Loucy (cell line): ENCODE results near the gene SUPT6H.

ENCODE experiments used
- H2AFZ ChIP-seq: fragments of 200-600 bp; sonication (generic); 2 replicates; pipeline ENCODE4 v1.6.0; 2016; ENCODE audit warnings: antibody characterized with exemption, mild to moderate bottlenecking, low read length, moderate library complexity
- H3F3A ChIP-seq: fragments of 200-600 bp; 2 replicates; pipeline ENCODE4 v1.6.0; 2016; ENCODE audit warnings: antibody characterized with exemption, low read depth, mild to moderate bottlenecking
- H3K27me3 ChIP-seq: fragments of 200-600 bp; sonication (generic); 2 replicates; pipeline ENCODE4 v1.6.1; 2014; ENCODE audit warnings: low read length, mild to moderate bottlenecking; ENCODE audit not compliant: insufficient read depth, poor library complexity, severe bottlenecking
- H3K36me3 ChIP-seq: fragments of 200-600 bp; sonication (generic); 2 replicates; pipeline ENCODE4 v1.6.1; 2016; ENCODE audit warnings: low read length; ENCODE audit not compliant: insufficient read depth
- H3K4me1 ChIP-seq: fragments of 200-600 bp; sonication (generic); 2 replicates; pipeline ENCODE4 v1.5.1; 2014; ENCODE audit warnings: low read length, mild to moderate bottlenecking; ENCODE audit not compliant: insufficient read depth, poor library complexity, severe bottlenecking
- H3K4me2 ChIP-seq: fragments of 200-600 bp; sonication (generic); 2 replicates; pipeline ENCODE4 v1.6.0; 2014; ENCODE audit warnings: antibody characterized with exemption, low read length, low read depth, mild to moderate bottlenecking; ENCODE audit not compliant: poor library complexity, severe bottlenecking
- H3K4me3 ChIP-seq: fragments of 200-600 bp; sonication (generic); 2 replicates; pipeline ENCODE4 v1.5.1; 2014; ENCODE audit warnings: low read length, mild to moderate bottlenecking, mixed read lengths; ENCODE audit not compliant: poor library complexity, severe bottlenecking
- H3K79me2 ChIP-seq: fragments of 200-600 bp; sonication (generic); 2 replicates; pipeline ENCODE4 v1.6.1; 2014; ENCODE audit warnings: low read length; ENCODE audit not compliant: insufficient read depth
- H3K9ac ChIP-seq: fragments of 200-600 bp; sonication (generic); 2 replicates; pipeline ENCODE4 v1.6.0; 2014; ENCODE audit warnings: mild to moderate bottlenecking, low read depth, low read length, moderate library complexity; ENCODE audit not compliant: poor library complexity, severe bottlenecking
- H3K9me2 ChIP-seq: fragments of 200-600 bp; sonication (generic); replicated peaks from 2 replicates; pipeline ENCODE4 v1.6.1; 2016; ENCODE audit warnings: low read depth, low read length, mixed read lengths
- H3K9me3 ChIP-seq: fragments of 200-600 bp; sonication (generic); 2 replicates; pipeline ENCODE4 v1.6.1; 2014; ENCODE audit warnings: mild to moderate bottlenecking, antibody characterized with exemption, low read length, low read depth; ENCODE audit not compliant: insufficient read depth
- H4K20me1 ChIP-seq: fragments of 200-600 bp; sonication (generic); 2 replicates; pipeline ENCODE4 v1.6.0; 2014; ENCODE audit warnings: antibody characterized with exemption, low read length, mild to moderate bottlenecking; ENCODE audit not compliant: insufficient read depth, poor library complexity, severe bottlenecking
- CTCF ChIP-seq: fragments of 200-600 bp; sonication (generic); conservative IDR thresholded peaks from 2 replicates; pipeline ENCODE4 v1.5.1; 2014; ENCODE audit warnings: mild to moderate bottlenecking, antibody characterized with exemption, low read length
- EZH2phosphoT487 ChIP-seq: fragments of 200-600 bp; IDR thresholded peaks from 2 replicates; pipeline ENCODE4 v1.6.1; 2018; ENCODE audit warnings: antibody characterized with exemption, mild to moderate bottlenecking, moderate library complexity, borderline replicate concordance

Gene SUPT6H

GRCh38 chr17:28661635-28662526 is at the start of gene SUPT6H, which contains the start of gene SDF2:
Gene SUPT6H, plus strand, starts transcription at chr17:28662205. Its CDS starts 11,197 bp downstream, at chr17:28673402.
Gene SDF2, minus strand, starts transcription at chr17:28661906. Its CDS starts 30 bp downstream, at chr17:28661876.
- Histone ChIP-seq H3K36me3 (no peaks in the 10 kb centered on the region; the same call in 1 of the 2 replicates), H3K9ac (peak within 1 kb of the TSS; percentile 89), H3K9me3 (no peaks in the 10 kb centered on the region), H3K79me2 (peaks cover 79% of the 10 kb centered on the region), H3K9me2 (no peaks in the 10 kb centered on the region), H3K4me1 (peaks cover 48% of the 10 kb centered on the region), H4K20me1 (peaks cover 53% of the 10 kb centered on the region), H2AFZ (peak within 1 kb of the TSS; percentile 99), H3K27me3 (no peaks in the 10 kb centered on the region), H3K4me2 (peak within 1 kb of the TSS; percentile 97), H3K4me3 (peak within 1 kb of the TSS; percentile 91), H3F3A (no peaks in the 10 kb centered on the region)
- no peak; the same call in 1 of the 2 replicates for TF ChIP-seq CTCF
- no peak for TF ChIP-seq EZH2phosphoT487

- H3K4me3 ChIP-seq: no peak overlapping the region
- H4K20me1 ChIP-seq: no peaks in the 10 kb centered on the region
- no peak overlapping the region for H2AFZ ChIP-seq
- no peaks in the 10 kb centered on the region for H3K9me3 ChIP-seq
- H3K79me2 ChIP-seq: no peaks in the 10 kb centered on the region
- no peaks in the 10 kb centered on the region for H3K9me2 ChIP-seq
- no peaks in the 10 kb centered on the region for H3K4me1 ChIP-seq
- no peaks in the 10 kb centered on the region for H3K27me3 ChIP-seq
- H3K9ac ChIP-seq: no peak overlapping the region
- TF ChIP-seq EZH2phosphoT487 (no peak), CTCF (no peak)
- H3F3A ChIP-seq: no peaks in the 10 kb centered on the region
- H3K36me3 ChIP-seq: peaks cover 50% of the 10 kb centered on the region; the same call in 1 of the 2 replicates
- H3K4me2 ChIP-seq: no peak overlapping the region
Observed at GRCh38 chr17:28612531-28612930, 49.5 kb upstream of the SUPT6H start.

GRCh38 chr17:28612936-28613872 is 48.8 kb upstream of the SUPT6H start:
- no peaks in the 10 kb centered on the region for H3K79me2 ChIP-seq
- no peaks in the 10 kb centered on the region for H3F3A ChIP-seq
- no peaks in the 10 kb centered on the region for H4K20me1 ChIP-seq
- H3K36me3 ChIP-seq: peaks cover 53% of the 10 kb centered on the region; the same call in 1 of the 2 replicates
- no peaks in the 10 kb centered on the region for H3K4me1 ChIP-seq
- TF ChIP-seq CTCF (peak; percentile 81), EZH2phosphoT487 (no peak)
- H3K27me3 ChIP-seq: no peaks in the 10 kb centered on the region
- no peak overlapping the region for H3K4me2 ChIP-seq
- H2AFZ ChIP-seq: no peak overlapping the region
- H3K4me3 ChIP-seq: no peak overlapping the region
- no peaks in the 10 kb centered on the region for H3K9me2 ChIP-seq
- no peak overlapping the region for H3K9ac ChIP-seq
- no peaks in the 10 kb centered on the region for H3K9me3 ChIP-seq
